Hematopoietic multipotent progenitor cell treated with erythropoietin and hydrocortisone succinate and interleukin-3 and kit ligand, for 4 days (in vitro differentiated cells): ENCODE results near the gene SPATA31C1.
"Not testable (repeated sequence)": the region's sequence is repeated elsewhere in the genome, so short reads cannot be mapped to it uniquely, and the experiment has no call there.

Experiments used
- DNase-seq: peaks from one replicate; pipeline ENCODE4 v3.0.0-alpha.2; 2015

The SPATA31C1 gene

DNA sequence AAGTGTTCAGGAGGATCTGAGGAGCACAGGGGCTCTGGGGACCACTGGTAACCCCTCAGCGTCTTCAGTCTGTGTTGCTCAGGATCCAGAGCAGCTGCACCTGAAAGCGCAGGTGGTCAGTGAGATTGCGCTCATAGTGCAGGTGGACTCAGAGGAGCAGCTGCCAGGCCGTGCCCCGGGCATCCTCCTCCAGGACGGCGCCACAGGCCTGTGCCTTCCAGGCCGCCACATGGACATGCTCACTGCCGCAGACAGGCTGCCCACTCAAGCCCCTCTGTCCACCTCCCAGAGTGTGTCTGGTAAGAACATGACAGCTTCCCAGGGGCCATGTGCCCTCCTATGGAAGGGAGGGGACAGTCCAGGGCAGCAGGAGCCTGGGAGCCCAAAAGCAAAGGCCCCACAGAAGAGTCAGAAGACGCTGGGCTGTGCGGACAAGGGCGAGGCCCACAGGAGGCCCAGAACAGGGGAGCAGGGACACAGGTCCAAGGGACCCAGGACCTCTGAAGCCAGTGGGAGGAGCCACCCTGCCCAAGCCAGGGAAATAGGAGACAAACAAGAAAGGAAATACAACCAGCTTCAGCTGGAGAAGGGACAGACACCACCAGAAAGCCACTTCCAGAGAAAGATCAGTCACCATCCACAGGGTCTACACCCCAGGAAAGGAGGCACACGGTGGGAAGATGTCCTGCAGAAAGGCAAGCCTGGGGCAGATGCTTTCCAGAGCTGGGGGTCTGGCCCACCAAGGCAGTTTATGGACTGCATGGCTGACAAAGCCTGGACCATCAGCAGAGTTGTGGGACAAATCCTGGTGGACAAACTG is 29.9 kb upstream of the SPATA31C1 start:
- DNase-seq: no peak

- no peak for DNase-seq
These were observed 29.3 kb upstream of the SPATA31C1 start for GRCh38 chr9:87888501-87888900.

GRCh38 chr9:87889065-87889881 is 28.5 kb upstream of the SPATA31C1 start:
- no peak for DNase-seq

- no peak for DNase-seq
These were observed 27.9 kb upstream of the SPATA31C1 start for GRCh38 chr9:87889882-87890252.

- DNase-seq: no peak
These were observed 26.9 kb upstream of the SPATA31C1 start for GRCh38 chr9:87890837-87891236.

DNA sequence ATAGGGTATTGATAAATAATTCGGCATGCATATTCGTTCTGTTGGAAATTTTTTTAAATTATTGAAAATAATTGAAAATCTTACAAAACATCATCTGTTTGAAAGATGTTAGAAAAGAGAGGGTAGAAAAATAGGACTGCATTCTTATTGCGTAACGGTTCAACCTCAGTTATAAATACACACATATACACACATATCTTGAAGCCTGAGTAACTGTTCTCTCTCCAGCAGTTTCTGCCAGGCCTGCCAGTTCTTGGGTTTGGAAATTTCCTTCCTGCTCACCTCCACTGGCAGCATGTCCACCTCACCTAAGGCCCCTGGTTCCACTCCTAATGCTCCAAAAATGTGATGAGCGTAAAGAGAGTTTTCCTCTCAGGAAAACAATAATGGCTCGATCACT is 26.0 kb upstream of the SPATA31C1 start:
- DNase-seq: no peak

DNA sequence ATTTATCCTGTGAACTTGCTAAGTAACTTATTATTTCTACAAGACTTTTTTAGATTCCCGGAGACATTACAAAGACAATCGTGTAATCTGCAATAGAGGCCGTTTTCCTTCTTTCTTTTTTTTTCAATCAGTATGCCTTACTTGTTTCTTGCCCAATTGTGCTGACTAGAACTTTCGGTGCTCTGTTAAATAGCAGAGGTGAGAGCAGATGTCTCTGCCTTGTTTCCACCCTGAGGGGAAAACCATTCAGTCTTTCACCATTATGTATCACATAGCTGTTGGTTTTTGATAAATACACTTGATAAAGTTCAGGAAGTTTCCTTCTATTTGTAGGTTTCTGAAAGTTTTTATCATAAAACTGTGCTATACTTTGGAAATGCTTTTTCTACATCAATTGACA is 24.8 kb upstream of the SPATA31C1 start:
- DNase-seq: no peak

DNA sequence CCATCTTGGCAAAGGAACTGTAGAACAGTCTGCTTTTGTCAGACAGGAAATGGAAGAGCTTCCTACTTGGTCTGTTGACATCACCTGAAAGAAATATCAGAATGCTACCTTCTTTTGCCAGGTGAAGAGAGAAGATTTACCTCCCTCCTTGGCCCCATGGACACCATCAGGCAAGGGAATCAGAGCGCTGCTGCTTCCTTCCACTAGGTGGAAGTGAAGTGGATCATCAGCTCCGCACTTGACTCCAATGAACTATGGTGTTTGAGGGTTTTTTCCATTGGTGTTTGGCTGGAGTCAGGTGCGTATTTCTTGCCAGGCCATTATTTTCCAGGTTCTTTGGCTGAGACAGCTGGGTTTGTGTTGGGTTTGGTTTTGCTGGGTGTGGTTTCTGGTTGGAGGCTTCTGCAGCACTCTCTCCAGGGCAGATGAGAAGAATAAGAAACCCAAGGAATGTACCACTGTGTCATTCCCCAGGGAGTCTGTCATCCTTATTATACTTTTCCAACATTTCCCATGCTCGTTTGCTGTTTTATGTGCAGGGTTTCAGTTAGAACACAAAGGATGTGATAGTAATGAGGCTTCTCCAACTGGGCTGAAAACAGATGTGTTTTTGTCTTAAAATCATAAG is 22.6 kb upstream of the SPATA31C1 start:
- no peak for DNase-seq

DNA sequence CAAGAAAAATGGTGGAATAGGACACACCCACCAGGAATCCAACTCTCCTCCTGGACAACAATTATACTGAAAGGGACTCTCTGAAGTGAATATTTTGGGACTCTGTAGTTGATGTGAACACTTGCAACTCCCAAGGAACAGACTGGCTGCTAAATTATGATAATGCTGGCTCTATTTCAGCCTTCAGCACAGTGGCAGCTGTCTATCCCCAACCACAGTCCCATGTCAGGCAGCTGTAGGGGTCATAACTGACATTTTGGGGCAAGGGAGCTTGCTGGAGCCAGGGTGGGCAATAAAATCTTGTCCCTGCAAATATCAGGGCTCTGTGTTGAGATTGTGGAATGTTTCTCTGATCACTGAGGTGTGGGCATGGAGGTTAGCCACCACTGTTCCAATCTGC is 20.9 kb upstream of the SPATA31C1 start:
- no peak for DNase-seq

DNA sequence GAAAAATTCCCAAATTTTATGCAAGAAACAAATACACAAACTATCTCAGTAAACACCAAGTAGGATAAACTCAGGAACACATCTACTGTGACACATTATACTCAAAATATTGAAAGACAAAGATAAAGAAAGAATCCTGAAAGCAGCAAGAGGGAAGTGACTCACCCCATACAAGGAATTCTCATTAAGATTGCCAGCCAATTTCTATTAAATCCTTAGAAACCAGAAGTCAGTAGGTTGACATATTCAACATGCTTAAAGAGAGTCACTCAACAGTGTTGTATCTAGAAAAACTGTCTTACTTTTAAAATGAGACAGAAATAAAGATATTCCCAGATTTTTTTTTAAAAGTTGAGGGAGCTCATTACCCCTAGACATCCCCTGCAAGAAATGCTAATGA is 19.6 kb upstream of the SPATA31C1 start:
- DNase-seq: no peak

GRCh38 chr9:87902371-87902770 is 15.4 kb upstream of the SPATA31C1 start:
- not testable (repeated sequence) for DNase-seq

DNA sequence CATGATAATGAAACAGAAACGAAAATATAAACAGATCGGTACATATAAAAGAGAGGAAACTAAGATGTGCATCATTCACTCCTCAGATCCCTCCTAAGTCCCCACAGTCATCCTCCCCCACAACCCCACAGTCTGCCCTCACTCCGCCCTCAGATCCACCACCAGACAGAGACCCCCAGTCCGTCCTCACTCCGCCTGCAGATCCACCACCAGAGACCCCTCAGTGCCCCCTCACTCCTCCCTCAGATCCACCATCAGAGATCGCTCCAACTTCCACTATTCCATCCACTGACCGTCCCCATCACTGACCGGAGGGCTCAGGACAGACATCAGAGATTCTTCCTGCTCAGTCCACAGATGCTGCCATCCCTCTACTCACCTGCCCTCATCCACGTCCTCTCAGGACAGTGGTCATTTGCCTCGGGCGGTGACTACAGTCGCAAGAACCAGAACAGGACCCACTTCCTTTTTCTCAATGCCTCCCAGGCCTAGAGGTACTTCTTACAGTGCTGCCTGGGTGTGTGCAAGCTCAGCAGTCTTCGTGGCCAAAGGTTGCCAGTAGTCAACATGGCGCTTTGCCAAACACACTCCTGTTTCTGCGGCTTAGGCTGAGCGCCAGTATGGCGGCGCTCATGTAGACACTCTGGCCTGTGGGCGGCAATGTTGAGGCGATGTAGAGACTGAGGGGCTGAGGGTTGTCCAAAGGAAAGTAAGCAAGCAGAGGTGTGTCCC is 8.3 kb upstream of the SPATA31C1 start:
- DNase-seq: peak; percentile 21

DNA sequence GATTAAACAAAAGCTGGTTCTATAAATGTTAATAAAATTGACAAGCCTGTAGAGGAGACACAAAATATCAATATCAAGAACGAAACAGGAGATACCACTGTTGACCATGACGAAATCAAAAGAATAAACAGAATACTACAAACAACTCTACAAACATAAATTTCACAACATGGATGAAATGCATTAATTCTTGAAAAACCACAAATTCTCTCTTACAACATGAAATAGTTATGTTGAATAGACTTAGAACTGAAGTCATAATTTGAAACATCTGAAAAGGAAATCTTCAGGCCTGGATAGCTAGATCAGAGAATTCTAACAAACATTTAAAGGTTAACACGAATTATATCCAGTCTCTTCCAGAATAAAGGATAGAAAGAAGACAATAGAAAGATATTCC is 6.9 kb upstream of the SPATA31C1 start:
- no peak for DNase-seq

GRCh38 chr9:87919013-87919412 is 1.3 kb downstream of the SPATA31C1 start:
- peak; percentile 32 for DNase-seq

- DNase-seq: not testable (repeated sequence)
These were observed 3.8 kb downstream of the SPATA31C1 start for GRCh38 chr9:87921561-87921960.

- DNase-seq: peak; percentile 46
These were observed 5.2 kb downstream of the SPATA31C1 start for GRCh38 chr9:87923012-87923411.

DNA sequence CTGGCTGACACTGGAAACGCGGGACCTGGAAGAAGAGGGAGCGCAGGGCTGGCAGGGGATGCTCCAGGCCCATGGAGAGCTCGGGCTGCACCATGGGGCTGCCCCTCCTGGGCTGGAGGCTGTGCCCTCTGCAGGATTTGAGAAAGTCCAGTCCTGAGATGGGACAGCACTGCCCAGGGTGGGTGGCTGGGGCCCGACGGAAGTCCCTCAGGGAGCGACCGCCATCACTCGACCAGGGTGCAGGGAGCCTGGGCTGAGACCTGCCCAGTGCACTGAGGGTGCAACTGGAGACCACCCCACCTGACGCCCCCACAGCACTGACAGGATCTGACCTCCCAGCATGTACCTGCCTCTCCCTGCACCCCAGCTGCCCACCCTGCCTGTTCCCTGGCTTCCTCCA is 7.1 kb downstream of the SPATA31C1 start:
- DNase-seq: not testable (repeated sequence)

GRCh38 chr9:87929152-87929551 is 11.4 kb downstream of the SPATA31C1 start:
- DNase-seq: not testable (repeated sequence)

- not testable (repeated sequence) for DNase-seq
These were observed 16.7 kb downstream of the SPATA31C1 start for GRCh38 chr9:87934444-87934843.

GRCh38 chr9:87937352-87937751 is 19.6 kb downstream of the SPATA31C1 start:
- DNase-seq: peak; percentile 40

DNA sequence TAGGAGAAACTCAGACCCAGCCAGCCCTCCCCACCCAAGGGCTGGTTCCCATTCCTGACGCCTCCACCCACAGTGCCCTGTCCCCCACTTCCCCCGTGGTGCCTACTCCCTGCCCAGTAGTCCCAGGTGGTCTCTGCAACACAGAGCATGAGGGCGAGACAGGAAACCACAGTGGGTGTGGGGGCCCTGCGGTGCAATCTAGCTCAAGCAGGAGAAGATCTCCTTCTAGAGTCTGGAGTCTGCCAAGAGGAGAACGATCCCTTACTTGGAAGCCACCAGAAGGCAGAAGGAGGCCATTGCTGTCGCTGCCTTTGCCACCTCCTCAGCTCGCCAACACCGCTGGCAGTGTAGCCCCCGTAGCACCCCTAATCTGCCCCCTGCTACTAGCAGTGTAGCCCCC is 20.2 kb downstream of the SPATA31C1 start:
- DNase-seq: peak; percentile 82

- DNase-seq: peak; percentile 70
These were observed 20.6 kb downstream of the SPATA31C1 start for GRCh38 chr9:87938336-87938735.

- DNase-seq: peak; percentile 25
These were observed 21.3 kb downstream of the SPATA31C1 start for GRCh38 chr9:87939096-87939495.
